Measurements from ENCODE around the gene HM13.
"Not testable (repeated sequence)": the region's sequence is repeated elsewhere in the genome, so short reads cannot be mapped to it uniquely, and the experiment has no call there.

Gene HM13

DNA sequence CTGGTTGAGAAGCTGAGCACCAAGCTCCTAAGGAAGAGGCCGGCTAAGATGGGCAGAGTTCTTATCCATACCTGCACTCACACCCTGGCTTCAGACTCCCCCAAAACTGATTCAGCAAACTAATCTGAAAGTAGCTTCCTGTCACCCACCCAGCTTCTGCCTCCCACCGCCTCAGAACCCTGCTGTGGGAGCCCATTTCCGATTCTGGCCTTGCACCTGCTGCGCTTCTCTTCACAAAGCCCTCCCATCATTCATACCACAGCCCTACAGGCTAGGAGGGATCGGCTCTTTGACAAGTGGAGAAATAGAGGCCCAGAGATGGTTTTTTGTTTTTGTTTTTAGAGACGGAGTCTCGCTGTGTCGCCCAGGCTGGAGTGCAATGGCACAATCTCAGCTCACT lies 28.7 kb downstream of the HM13 start:
- DNase-seq (ENCODE audit: low spot score) = no peak

DNA sequence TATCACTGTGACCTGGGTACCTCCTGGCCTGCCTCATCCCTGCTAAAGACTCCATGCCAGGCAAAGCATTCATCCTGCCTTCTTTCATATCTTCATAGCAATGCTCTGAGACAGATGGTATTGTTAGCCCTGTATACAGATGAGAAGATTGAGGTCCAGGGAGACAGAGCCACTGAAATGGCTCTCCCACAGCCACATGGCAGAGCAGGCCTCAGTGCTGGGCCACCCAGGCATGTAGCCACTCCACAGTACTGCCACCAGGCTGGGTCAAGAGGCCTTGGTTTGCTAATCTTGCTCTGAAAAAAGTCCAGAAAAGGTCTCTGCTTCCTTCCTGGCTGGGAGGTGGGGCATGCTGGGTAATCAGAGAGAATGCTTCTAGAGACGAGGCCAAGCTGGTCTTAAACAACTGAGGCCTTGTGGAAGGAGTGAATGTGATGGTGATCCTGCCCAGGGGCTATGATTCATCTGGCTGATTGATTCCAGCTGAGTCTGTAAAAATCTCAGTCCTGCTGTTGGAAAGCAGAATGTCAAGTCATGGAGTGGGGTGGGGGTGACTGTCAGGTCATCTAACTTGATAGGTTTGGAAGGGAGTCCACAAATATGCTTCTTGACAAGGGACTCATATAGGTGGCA lies 29.8 kb downstream of the HM13 start:
- no peak for DNase-seq (ENCODE audit: low spot score)

DNA sequence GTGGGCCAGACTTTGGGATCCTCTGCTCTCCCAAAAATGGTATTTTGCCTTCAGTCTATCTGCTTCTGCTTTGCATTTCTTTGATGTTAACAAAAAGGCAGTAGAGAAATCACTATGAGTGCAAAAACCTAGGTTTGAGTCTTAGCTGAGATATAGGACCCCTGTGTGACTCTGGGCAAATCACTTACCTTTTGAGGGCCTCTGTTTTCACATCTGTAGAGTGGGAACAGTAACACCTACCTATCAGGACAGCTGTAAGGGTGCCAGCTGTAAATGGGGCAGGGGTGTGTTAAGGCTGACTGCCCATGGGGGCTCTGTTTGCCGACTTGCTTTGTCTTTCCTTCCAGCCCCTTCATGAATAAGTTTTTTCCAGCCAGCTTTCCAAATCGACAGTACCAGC lies 30.4 kb downstream of the HM13 start:
- DNase-seq (ENCODE audit: low spot score) = no peak

DNA sequence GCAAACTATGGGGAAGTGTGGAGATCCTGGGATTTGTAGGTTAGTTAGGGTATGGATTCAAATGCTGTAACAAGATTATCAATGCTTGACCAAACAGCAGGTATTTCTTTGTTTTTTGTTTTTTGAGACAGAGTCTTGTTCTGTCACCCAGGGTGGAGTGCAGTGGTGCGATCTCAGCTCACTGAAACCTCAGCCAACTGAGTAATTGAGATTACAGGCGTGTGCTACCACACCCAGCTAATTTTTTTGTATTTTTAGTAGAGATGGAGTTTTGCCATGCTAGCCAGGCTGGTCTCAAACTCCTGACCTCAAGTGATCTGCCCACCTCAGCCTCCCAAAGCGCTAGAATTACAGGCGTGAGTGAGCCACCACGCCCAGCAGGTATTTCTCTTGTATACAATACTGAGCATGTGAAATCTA lies 31.4 kb downstream of the HM13 start:
- not testable (repeated sequence) for DNase-seq (ENCODE audit: low spot score)

DNA sequence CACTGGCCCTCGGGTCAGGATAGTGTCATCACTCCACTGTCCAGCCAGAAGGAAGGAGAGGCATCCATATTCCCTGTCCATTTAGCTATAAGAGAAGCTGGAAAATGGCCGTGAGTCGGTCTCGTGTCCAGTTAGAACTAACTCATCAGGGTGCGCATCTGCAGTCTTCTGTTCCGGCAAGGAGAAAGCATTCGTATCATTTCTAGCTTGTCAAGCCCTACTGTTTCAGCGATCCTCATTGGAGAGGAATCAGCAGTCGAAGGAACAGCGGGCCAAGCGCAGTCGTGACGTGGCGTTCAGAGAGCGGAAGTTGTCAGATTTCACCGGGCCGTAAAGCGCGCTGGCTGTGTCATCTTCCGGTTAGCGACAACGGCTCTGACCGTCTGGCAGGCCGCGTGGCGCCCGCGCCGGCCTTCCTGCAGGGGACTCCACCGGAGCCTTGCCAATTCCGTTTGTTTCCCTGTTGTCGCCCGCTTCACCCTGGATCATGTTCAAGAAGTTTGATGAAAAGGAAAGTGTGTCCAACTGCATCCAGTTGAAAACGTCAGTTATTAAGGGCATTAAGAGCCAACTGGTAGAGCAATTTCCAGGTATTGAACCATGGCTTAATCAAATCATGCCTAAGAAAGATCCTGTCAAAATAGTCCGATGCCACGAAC lies 32.9 kb downstream of the HM13 start:
- peak; percentile 91 for DNase-seq (ENCODE audit: low spot score)

DNA sequence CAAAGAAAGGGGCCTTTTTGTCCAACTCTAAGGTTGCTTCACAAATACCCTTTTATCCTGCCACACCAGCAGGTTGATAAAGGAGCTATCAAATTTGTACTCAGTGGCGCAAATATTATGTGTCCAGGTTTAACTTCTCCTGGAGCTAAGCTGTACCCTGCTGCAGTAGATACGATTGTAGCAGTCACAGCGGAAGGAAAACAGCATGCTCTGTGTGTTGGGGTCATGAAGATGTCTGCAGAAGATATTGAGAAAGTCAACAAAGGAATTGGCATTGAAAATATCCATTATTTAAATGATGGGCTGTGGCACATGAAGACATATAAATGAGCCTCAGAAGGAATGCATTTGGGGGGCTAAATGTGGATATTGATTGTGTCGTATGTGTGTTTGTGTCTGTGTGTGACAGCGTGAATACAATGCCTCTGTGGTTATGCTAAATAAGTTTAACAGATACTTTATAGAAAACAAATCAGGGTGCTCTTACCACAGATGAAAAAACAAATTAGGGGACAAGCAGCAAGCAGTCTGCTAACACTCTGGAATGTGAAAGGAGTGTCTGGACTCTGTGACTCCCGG lies 33.6 kb downstream of the HM13 start:
- DNase-seq (ENCODE audit: low spot score) = no peak

DNA sequence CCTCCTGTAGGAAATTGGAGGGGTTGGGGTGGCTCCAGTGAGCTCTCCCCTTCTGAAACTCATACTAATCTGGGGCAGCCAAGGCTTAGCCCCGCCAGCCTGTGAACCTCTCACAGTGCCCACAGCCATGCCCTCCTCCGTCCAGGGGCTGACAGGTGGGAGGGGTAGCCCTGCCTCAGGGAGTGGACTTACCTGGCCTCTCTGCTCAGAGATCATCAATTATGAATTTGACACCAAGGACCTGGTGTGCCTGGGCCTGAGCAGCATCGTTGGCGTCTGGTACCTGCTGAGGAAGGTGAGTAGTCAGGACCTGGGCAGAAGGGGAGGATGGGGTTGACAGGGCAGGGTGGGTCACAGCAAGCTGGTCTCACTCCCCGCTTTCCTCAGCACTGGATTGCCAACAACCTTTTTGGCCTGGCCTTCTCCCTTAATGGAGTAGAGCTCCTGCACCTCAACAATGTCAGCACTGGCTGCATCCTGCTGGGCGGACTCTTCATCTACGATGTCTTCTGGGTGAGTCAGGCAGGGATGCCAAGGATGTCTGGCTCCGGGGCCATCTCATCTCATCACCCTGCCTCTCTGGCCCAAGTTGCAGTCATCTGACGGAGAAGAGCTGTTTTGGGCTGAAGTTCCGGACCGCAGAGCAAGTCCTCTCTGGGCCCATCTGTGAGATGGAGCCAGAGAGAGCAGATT lies 34.7 kb downstream of the HM13 start:
- no peak for DNase-seq (ENCODE audit: low spot score)

DNA sequence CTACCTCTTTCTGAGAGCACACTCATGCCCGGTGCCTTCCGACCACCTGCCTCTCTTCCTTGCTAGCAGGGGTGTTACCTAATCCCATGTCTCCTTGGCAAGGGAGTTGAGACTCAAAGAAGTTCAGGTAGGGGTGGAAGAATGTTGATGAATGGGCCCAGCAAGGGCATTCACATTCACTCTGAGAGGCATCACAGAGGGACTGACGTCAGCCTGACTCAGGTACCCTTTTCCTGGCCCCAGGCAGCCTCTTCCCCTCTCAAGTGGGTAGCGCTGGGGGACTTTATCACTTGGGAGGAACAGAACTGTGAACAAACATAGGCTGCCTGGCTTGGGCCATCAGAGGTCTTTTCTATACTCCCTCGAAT lies 35.3 kb downstream of the HM13 start:
- no peak for DNase-seq (ENCODE audit: low spot score)

DNA sequence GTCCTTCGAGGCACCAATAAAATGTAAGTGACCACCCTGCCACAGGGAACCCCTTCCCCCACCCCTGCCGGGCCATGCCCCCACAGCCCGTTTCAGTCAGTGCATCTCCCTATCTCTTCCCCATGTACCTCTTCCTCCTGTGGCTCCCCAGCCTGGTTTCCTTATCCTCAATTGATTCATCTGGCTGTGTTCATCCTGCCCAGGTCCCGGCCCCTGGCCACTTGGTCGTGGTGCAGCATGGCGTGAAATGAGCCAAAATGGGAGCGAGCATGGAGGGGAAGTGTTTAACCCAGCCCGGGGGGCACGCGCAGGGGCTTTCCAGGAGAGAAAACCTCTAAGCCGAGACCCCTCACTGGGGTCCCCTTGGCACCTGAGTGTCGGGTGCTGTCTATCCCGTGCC lies 35.9 kb downstream of the HM13 start:
- no peak for DNase-seq (ENCODE audit: low spot score)

DNA sequence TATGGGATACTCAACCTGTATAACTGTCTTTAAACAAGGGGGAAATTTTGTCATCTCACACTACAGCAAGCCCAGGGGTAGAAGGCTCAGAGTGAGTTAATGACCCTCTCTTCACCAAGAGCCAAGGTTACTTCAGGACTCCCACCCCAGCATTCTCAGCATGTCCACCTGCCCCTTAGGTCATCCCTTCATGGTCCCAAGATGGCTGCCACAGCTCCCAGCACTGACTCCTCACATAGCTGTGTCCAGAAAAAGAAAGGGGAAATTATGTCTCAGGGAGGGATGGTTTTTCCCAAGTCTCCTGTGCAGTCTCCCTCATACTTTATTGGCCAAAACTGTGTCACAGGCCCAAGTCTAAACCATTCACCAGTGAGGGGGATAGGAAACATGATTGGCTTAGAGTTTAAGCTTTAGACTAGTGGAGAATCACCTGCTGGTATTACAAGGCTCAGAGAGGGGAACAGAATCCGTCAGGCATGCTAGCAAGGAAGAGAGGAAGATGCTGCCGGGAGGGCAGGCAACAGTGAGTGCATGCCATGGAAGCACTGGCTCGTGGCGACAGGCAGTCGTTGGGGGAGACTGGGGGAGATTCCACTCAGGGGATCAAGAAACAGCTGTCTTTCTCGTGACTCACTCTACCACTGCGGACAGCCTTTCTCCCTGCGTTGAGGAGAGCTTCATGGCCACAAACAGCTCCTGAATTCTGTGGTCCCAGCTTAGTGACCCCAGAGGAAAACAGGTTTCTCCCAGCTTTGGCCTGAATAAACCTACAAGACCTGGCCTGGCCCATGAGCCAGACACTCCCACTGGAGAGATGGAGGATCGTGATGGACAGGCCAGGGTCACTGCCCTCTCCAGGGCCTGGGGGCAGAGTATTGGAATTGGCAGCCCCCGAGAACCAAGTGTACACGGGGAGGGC lies 37.2 kb downstream of the HM13 start:
- DNase-seq (ENCODE audit: low spot score) = no peak

DNA sequence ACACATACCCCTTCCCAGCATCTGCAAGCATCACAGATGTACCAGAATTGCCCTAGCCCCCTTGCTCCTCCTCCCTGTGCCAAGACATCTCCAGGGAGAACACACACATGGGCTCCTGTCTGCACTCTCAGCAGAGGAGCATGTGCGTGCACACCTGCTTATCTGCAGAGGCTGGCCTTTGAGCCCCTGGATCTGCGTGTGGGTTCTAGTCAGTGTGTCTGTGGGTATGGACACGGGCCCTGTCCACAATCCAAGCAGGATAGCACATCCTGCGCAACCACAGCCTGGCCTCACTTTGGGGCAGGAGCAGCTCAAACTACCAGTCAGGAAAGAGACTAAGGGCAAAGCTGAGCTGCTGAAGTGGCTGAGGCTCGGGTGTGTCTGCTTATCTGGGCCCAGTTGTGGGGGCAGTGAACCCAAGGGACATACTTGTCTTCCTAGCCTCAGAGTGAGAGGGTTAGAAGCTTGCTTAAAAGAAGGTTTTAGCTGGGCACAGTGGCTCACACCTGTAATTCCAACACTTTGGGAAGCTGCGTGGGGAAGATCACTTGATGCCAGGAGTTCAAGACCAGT lies 41.0 kb downstream of the HM13 start:
- DNase-seq (ENCODE audit: low spot score) = no peak

DNA sequence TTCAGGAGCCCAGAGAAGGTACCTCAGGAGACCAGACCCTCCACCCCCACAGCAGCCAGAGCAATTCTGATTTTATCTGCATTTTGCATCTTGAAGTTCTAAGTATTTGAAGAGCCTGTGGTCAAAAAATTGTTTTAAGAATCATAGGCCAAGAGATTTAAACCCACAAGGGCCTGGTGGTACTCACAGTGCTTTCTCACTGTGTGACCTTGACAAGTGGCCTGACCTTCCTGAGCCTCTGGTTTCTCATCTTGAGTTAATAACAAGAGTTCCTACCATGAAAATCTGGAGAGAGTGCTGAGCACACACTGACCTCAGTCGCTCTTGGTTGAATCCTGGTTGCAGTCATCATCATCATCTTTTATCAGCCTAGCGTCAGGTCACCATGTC lies 45.5 kb downstream of the HM13 start:
- DNase-seq (ENCODE audit: low spot score) = no peak

DNA sequence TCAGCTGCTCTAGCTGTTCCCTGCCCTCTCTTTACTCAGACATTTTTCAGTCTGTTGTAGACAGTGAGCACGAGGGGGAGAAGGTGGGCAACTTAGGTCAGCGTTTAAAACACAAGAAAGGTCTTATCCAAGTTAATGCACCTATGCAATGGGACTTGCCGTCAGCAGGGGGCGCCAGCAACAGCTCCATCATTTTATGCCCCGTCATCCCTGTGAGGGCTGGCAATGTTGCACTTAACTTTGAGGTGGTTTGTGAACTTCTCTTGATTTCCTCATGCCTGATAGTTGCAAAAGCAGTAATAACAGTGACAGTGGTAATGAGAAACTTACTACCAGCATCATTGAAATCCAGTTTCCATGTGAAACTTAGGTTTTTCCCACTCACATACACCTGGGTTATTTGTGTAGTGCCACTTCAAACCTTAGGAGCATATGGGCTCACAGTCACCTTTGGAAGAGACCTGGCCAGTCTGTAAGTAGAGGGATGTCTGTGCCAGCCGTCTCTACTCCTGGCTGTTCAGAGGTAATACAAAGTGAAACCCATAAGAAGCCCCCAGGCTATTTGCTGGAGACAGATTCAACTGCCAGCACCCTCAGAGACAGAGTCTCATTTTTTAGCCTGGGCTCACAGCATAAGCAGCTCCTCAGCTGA lies 46.0 kb downstream of the HM13 start:
- DNase-seq (ENCODE audit: low spot score) = peak; percentile 64

DNA sequence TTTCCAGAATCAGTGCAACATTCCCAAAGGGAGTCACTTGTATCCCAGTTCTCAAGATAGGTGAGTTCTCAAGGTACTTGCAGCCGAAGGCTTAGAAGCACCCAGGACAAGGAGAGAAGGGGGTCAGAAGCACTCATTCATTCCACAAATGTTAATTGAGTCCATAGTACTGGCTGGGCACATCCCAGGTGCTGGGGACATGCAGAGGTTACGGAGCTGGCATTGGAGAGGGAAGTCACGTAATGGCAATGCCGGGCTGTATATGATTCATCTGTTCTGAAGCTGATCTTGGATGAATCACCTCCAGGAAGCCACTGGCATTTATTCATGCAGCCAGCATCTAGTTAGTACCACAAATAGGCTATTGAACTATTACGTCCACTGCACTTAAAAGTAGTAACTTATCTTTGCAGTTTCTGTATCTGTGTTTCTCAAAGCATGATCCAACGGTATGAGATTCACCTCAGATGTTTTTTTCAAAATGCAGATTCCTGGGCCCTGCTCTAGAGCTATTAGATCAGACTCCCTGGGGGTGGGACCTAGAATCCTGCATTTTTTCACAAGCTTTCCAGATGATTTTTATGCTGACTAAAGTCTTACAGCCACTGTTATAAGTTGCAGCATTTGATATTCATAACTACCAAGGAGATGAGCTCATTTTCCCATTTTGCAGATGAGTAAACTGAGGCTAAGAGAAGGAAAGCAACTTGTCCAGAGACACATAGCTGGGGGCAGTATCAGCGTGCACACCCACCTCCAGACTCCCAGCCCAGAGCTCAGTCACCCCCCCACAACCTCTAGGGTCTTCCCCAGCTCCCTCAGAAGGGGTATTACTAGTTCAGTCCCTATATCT lies 46.7 kb downstream of the HM13 start:
- no peak for DNase-seq (ENCODE audit: low spot score)

DNA sequence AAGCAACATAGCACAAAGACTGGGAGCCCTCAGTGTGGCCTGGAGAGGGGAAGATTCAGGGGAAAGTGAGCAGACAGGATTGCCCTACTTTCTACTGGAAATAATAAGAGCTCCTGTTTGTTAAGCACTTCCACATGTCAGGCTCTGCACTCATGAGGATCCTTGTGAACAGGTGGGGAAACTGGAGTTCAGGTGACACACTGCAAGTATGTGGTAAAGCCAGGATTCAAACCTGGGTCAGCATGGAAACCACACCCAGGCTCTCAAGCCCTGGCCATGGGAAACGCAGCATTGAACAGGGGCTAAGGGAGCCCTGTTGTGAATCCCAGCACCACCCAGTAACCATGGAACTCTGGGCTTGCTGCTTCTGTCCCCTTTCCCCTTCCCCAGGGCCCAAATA lies 48.0 kb downstream of the HM13 start:
- no peak for DNase-seq (ENCODE audit: low spot score)

DNA sequence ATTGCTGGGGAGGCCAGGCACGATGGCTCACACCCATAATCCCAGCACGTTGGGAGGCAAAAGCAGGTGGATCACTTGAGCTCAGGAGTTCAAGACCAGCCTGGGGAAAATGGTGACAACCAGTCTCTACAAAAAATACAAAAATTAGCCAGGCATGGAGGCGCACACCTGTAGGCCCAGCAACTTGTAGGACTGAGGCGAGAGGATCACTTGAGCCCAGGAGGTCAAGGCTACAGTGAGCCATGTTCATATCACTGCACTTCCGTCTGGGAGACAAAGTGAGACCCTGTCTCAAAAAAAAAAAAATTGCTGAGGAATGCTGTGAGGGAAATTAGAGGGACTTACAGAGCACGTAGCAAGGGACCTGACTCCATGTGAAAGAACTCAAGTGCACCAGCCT lies 50.0 kb downstream of the HM13 start:
- DNase-seq (ENCODE audit: low spot score) = no peak

DNA sequence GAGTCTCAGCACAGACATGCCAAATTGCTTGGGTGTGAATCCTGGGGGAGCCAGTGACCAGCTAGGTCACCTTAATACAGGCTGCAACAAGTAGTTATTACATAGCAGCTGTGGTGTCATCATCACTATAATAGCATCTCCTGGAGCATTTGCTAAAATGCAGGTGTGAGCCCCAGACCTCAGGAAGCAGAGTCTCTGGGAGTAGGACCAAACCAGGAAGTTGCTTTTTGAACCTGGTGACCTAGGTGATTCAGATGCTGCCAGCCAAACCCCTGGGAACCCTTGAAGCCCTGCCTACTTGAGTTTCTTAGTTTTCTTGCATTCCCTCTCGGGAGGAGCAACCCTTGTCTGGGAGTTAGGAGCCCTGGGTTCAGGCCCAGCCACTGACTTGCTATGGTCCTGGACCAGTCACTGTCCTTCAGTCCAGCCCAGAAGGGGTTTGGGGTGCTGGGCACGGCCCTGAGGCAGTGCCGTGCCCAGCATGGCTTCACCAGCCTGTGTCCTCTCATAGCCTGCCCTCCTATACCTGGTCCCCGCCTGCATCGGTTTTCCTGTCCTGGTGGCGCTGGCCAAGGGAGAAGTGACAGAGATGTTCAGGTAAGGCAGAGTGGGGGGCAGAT lies 51.6 kb downstream of the HM13 start:
- no peak for DNase-seq (ENCODE audit: low spot score)

DNA sequence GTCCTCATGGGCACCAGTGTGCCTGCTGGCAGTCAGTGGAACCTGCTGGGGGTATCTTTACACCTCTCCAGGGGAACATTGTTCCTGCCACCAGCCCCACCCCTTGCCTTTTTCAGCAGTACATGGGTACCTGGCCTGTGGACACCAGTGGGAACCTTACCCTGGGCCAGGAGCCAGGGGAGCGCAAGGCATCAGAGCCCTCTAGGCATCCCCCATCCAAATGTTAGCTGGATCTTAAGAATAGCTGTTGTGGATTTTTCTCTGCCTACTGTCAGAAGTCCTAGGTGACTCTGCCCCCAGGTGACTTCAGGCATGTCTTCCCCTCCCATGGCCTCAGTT lies 52.0 kb downstream of the HM13 start:
- no peak for DNase-seq (ENCODE audit: low spot score)

DNA sequence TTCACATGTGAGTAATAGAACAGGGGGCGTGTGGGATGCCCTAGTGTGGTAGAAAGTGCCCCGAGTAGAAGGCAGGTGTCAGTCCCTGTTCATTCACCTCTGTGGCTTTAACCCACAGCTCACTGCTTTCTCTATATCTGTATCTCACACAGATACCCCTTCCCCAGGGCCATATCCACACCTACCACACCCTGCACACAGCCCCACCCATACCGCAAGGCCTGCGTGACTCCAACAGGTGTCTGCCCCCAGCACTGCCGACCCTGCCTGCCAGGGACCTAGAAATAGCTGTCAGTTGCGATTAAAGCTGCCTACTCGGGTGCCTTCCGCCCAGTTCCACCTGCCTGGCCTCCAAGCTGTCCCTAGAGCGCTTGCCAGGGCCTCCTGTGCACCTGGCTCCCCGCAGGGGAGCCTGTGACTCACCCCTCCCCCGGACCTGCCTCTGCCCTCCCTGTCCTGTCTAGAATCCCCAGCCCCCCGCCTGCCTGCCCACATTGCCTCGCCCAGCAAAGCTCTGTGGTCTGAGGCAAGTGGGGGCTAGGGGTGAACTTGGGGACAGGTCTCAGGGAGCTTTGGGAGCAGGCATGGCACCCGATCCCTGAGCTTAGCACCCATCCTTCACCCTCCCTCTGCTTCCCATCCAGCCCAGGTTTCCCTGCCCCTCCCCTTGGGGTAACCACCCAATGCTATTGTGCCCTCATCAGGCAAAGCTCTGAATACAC lies 52.6 kb downstream of the HM13 start:
- DNase-seq (ENCODE audit: low spot score) = no peak

DNA sequence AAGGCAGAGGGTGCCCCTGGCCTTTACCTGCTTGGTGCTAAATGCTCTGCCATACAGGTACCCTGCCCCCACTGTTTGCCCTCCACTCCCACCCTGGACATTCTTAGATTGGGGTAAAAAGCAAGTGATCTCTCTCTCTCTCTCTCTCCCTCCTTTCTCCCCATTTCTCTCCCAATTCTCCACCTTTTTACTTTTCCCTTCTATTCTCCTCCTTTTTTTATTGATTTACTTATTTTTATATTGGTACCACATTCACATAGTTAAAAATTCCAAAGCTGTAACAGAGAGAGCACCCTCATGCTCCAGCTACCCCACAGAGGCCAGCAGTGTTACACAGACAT lies 53.1 kb downstream of the HM13 start:
- no peak for DNase-seq (ENCODE audit: low spot score)

Measured in Ammon's horn (tissue), 1 donor.